ENCODE results near the gene DCXR. TPM values are rescaled to one million over a fixed set of nuclear protein-coding genes. Genes with fewer than 3 reads are reported as not detected.

DCXR gene
- total RNA-seq, 1 donor from 2014 or later: 158 TPM

- no peak for TF ChIP-seq CTCF (conservative IDR thresholded peaks at IDR 0.05)
- Mint-ChIP-seq H3K27me3 (no peaks in the 10 kb centered on the region), H3K9me3 (no peaks in the 10 kb centered on the region), H3K27ac (no peak overlapping the region), H3K36me3 (no peaks in the 10 kb centered on the region), H3K4me3 (no peak overlapping the region), H3K4me1 (ENCODE audit: unreplicated experiment) (no peaks in the 10 kb centered on the region)
- no peak for DNase-seq (ENCODE audit: extremely low spot score, unreplicated experiment)
Measured at GRCh38 chr17:82058855-82059249, 21.4 kb upstream of the DCXR start.

- TF ChIP-seq CTCF (conservative IDR thresholded peaks at IDR 0.05): no peak
- Mint-ChIP-seq H3K4me1 (ENCODE audit: unreplicated experiment) (no peaks in the 10 kb centered on the region), H3K9me3 (no peaks in the 10 kb centered on the region), H3K27me3 (no peaks in the 10 kb centered on the region), H3K4me3 (no peak overlapping the region), H3K27ac (no peak overlapping the region), H3K36me3 (no peaks in the 10 kb centered on the region)
- DNase-seq (ENCODE audit: extremely low spot score, unreplicated experiment): no peak
Measured at GRCh38 chr17:82058230-82058854, 20.8 kb upstream of the DCXR start.

GRCh38 chr17:82056729-82057621 lies 19.5 kb upstream of the DCXR start:
- Mint-ChIP-seq H3K4me3 (no peak overlapping the region), H3K9me3 (no peaks in the 10 kb centered on the region), H3K36me3 (no peaks in the 10 kb centered on the region), H3K4me1 (ENCODE audit: unreplicated experiment) (no peaks in the 10 kb centered on the region), H3K27me3 (no peaks in the 10 kb centered on the region), H3K27ac (no peak overlapping the region)
- TF ChIP-seq CTCF (conservative IDR thresholded peaks at IDR 0.05): no peak
- DNase-seq (ENCODE audit: extremely low spot score, unreplicated experiment): no peak

GRCh38 chr17:82055965-82056728 lies 18.6 kb upstream of the DCXR start:
- H3K36me3 Mint-ChIP-seq: no peaks in the 10 kb centered on the region
- no peaks in the 10 kb centered on the region for H3K27me3 Mint-ChIP-seq
- no peaks in the 10 kb centered on the region for H3K4me1 Mint-ChIP-seq (ENCODE audit: unreplicated experiment)
- no peaks in the 10 kb centered on the region for H3K9me3 Mint-ChIP-seq
- DNase-seq (ENCODE audit: extremely low spot score, unreplicated experiment): no peak
- H3K4me3 Mint-ChIP-seq: no peak overlapping the region
- no peak for TF ChIP-seq CTCF (conservative IDR thresholded peaks at IDR 0.05)
- no peak overlapping the region for H3K27ac Mint-ChIP-seq

- Mint-ChIP-seq H3K9me3 (no peaks in the 10 kb centered on the region), H3K36me3 (no peaks in the 10 kb centered on the region), H3K4me1 (ENCODE audit: unreplicated experiment) (no peaks in the 10 kb centered on the region), H3K27ac (no peak overlapping the region), H3K4me3 (no peak overlapping the region), H3K27me3 (no peaks in the 10 kb centered on the region)
- TF ChIP-seq CTCF (conservative IDR thresholded peaks at IDR 0.05): no peak
- DNase-seq (ENCODE audit: extremely low spot score, unreplicated experiment): no peak
Measured at GRCh38 chr17:82055023-82055964, 17.8 kb upstream of the DCXR start.
